NCI-H446 treated with DMSO at 0.1 percent for 48 hours (cell line): ENCODE results near the gene DRD2.

ENCODE experiments used
- DNase-seq: peaks from one replicate; lab custom pipeline; 2025; lab: John Stamatoyannopoulos, UW

The DRD2 gene

DNA sequence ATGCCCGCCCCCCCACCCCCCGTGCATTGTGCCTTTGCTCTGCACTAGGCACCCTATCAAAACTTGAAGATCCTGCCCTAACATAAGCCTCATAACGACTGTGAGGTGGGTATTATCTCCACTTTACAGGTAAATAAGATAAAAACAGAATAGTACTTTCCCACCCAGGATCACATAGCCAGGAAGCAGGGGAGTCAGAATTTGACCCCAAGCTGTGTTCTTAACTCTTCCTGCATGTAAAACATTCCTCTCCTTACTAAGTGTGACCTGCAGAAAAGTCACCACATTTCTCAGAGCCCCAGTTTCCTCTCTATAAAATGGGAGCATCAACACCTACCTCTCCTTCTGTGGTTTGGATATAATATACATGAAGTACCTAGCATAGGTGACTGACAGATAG, 105.8 kb downstream of the DRD2 start:
- DNase-seq, result no peak

DNA sequence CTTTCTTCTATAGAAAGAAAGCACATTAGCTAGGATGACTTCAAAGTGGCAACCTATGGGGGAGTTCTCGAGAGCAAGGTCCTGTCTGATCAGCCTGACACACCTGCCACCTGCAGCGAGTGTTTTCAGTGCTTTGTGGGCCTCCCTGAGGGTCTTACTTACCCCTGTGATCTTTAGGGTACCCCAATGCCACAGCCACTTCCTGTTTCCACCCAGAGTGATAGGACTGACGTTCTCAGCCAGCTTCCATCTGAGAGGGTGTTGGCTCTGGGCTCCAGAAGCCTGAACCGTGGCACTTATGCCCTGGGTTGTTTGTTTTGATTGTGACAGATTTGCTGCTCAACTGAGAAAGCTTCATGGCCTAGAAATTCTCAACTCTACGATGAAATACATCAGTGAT, 109.3 kb downstream of the DRD2 start:
- no peak for DNase-seq

DNA sequence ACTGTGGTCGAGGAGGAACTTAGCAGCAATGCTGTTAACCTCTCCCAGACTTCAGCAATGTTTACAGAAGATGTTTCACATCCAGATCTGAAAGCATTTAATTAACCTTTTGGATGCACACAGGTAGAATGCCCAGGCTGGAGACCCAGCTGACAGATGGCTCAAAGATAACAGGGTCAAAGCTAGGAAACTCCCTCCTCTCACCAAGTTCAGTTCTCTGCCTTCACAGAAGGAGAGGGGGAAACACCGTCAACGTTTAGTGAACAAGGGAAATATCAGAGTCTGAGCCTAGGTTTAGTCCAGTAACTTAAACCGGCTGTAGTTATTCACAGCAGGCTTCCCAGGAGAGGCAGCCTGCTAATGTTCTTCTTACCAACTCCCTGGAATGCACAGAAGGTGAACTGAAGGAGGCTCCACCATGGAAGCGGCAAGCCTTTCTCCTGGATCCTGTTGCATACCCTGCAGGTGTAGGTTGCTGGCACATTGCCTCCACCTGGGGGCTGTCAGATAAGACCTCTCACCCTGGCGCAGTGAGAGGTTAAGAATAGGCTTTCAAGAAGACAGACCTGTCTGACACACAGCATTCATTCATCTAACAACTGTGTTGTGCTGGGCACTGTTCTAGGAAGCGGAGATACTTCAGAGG, 111.1 kb downstream of the DRD2 start:
- no peak for DNase-seq

DNA sequence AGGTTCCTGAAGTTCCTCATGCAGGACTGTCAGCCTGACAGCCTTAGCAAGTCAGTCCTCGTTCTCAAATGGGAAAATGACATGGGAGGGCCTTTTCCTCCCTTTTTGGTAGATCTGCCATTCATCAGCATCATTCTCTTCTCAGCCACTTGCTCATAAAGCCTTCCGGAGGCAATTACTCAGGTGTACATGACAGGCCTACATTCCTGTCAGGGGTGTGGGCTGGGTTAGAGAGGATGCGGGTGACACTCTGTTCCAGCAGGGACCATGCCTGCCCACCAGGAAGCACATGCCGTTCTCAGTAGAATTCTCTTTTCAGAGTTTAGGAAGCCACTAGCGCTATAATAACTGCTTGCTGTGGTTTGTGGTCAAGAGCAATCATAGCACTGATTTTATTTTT, 111.8 kb downstream of the DRD2 start:
- DNase-seq, result no peak
